GM18861 (cell line): ENCODE measurements around the gene LAMA4.

Experiments used
- ATAC-seq: cut with Tn5 transposase; IDR thresholded peaks from one replicate; pipeline ENCODE4 v1.9.1; 2021; ENCODE audit not compliant: unreplicated experiment

Gene LAMA4

GRCh38 chr6:112155886-112156285, 98.5 kb downstream of the LAMA4 start:
- ATAC-seq, result no peak

GRCh38 chr6:112154711-112155110, 99.7 kb downstream of the LAMA4 start:
- no peak for ATAC-seq

GRCh38 chr6:112153926-112154607, 100.3 kb downstream of the LAMA4 start:
- no peak for ATAC-seq

- ATAC-seq, result no peak
These were observed 104.0 kb downstream of the LAMA4 start for GRCh38 chr6:112150363-112150762.

- ATAC-seq, result no peak
These were observed 104.6 kb downstream of the LAMA4 start for GRCh38 chr6:112149719-112150263.

- ATAC-seq, result no peak
These were observed 105.1 kb downstream of the LAMA4 start for GRCh38 chr6:112149236-112149635.

GRCh38 chr6:112148103-112148502, 106.3 kb downstream of the LAMA4 start:
- ATAC-seq, result no peak

- no peak for ATAC-seq
These were observed 109.2 kb downstream of the LAMA4 start for GRCh38 chr6:112145080-112145573.

- no peak for ATAC-seq
These were observed 110.0 kb downstream of the LAMA4 start for GRCh38 chr6:112144145-112144926.

GRCh38 chr6:112141707-112142106, 112.7 kb downstream of the LAMA4 start:
- no peak for ATAC-seq

GRCh38 chr6:112139052-112139451, 115.3 kb downstream of the LAMA4 start:
- ATAC-seq, result no peak

- no peak for ATAC-seq
These were observed 123.5 kb downstream of the LAMA4 start for GRCh38 chr6:112130878-112131277.

- ATAC-seq, result no peak
These were observed 126.2 kb downstream of the LAMA4 start for GRCh38 chr6:112128208-112128607.

GRCh38 chr6:112123982-112124381, 130.4 kb downstream of the LAMA4 start:
- no peak for ATAC-seq

- no peak for ATAC-seq
These were observed 131.6 kb downstream of the LAMA4 start for GRCh38 chr6:112122756-112123155.

- ATAC-seq, result no peak
These were observed 136.3 kb downstream of the LAMA4 start for GRCh38 chr6:112118034-112118433.

- no peak for ATAC-seq
These were observed 136.8 kb downstream of the LAMA4 start for GRCh38 chr6:112117554-112117953.

- no peak for ATAC-seq
These were observed 138.1 kb downstream of the LAMA4 start for GRCh38 chr6:112116221-112116620.

- ATAC-seq, result no peak
These were observed 139.7 kb downstream of the LAMA4 start for GRCh38 chr6:112114577-112115223.

GRCh38 chr6:112113918-112114317, 140.4 kb downstream of the LAMA4 start:
- ATAC-seq, result no peak

- no peak for ATAC-seq
These were observed 140.9 kb downstream of the LAMA4 start for GRCh38 chr6:112113431-112113830.
